Measurements from ENCODE around the gene METAP1. TPM values are rescaled to one million over a fixed set of nuclear protein-coding genes. Genes with fewer than 3 reads are reported as not detected.

The METAP1 gene
- total and polyA plus RNA-seq, 2 donors (not counting 1 experiment from before 2014, with no cell fraction given), result 38.5 to 76.4 TPM

GRCh38 chr4:98994474-98995182 lies 893 bp upstream of the METAP1 start:
- peak overlapping the region; percentile 80 for H2AFZ ChIP-seq (ENCODE audit: low read length)
- H3K27ac ChIP-seq (ENCODE audit: insufficient read depth, low read length), result peak overlapping the region; percentile 72
- H3K4me2 ChIP-seq (ENCODE audit: extremely low read depth, insufficient read depth, low read length), result peak overlapping the region; percentile 67
- peak in 1 of 2 donors; percentile 19 for DNase-seq (ENCODE audit: low read depth in 2 of 2)
- H3K4me3 ChIP-seq (replicated peaks in 1 of 4; ENCODE audit: control extremely low read depth in 1 of 4, insufficient read depth in 1 of 4, low read depth in 3 of 4, low read length in 4 of 4), result peak overlapping the region; percentile 28 to 67 (median 57)
- H3K79me2 ChIP-seq (ENCODE audit: control insufficient read depth, insufficient read depth, low read length), result peaks cover 34% of the 10 kb centered on the region
- peak overlapping the region; percentile 58 for H3K9ac ChIP-seq (ENCODE audit: insufficient read depth, low read length)
- no peaks in the 10 kb centered on the region for H3K9me3 ChIP-seq (ENCODE audit: control insufficient read depth, insufficient read depth, low read depth, low read length)
- H3K4me1 ChIP-seq (ENCODE audit: control insufficient read depth, extremely low read depth, insufficient read depth, low read length), result no peaks in the 10 kb centered on the region
- H4K20me1 ChIP-seq (ENCODE audit: control insufficient read depth, extremely low read depth, insufficient read depth, low read length), result no peaks in the 10 kb centered on the region
- H3K36me3 ChIP-seq (ENCODE audit: control insufficient read depth, insufficient read depth, low read length), result no peaks in the 10 kb centered on the region
- H3K27me3 ChIP-seq (ENCODE audit: control insufficient read depth, insufficient read depth, low read length), result no peaks in the 10 kb centered on the region
- TF ChIP-seq CTCF (conservative IDR thresholded peaks at IDR 0.05 in 1 of 2, IDR thresholded peaks at IDR 0.05 in 1 of 2; ENCODE audit: low read depth in 1 of 2, low read length in 2 of 2) (no peak), EZH2 (IDR thresholded peaks at IDR 0.05; ENCODE audit: low read length, missing control alignments) (no peak)

DNA sequence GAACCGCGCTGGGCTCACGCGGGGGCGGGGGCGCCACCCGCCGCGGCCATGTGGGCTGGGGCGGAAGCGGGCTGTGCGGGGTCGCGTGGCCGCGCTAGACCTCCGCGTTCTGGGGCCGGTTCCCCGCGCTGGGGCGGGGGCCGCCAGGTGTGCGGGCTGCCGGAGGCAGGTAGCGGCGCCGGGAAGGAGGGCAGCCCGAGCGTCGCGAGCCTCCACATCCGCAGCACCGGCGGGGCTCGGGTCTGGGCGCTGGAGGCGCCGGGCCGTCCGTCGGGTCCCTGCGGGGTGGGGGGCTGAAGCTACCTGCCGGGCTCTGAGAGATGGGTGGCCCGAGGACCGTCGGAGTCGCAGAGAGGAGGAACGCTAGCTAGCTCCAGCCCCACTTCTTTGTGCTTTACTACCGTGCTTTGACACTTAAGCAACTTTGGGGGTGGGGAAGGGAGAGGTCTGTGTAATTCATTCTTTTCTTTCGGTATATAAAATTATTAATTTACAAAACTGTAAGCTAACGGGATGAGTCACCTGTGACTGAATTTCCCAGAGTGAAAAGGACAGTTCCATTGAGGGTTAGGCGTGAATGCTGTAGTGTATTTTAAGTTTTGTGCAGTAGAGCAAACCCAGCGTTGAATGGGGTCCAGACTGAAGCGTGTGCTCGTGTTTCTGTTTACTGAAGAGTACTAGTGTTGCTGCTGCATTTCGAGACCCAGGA lies 689 bp downstream of the METAP1 start:
- H3K36me3 ChIP-seq (ENCODE audit: control insufficient read depth, insufficient read depth, low read length), result no peaks in the 10 kb centered on the region
- H3K9ac ChIP-seq (ENCODE audit: insufficient read depth, low read length), result peak overlapping the region; percentile 73
- H3K4me1 ChIP-seq (ENCODE audit: control insufficient read depth, extremely low read depth, insufficient read depth, low read length), result no peaks in the 10 kb centered on the region
- H3K9me3 ChIP-seq (ENCODE audit: control insufficient read depth, insufficient read depth, low read depth, low read length), result no peaks in the 10 kb centered on the region
- H4K20me1 ChIP-seq (ENCODE audit: control insufficient read depth, extremely low read depth, insufficient read depth, low read length), result no peaks in the 10 kb centered on the region
- H3K79me2 ChIP-seq (ENCODE audit: control insufficient read depth, insufficient read depth, low read length), result peaks cover 48% of the 10 kb centered on the region
- peak overlapping the region; percentile 77 for H3K27ac ChIP-seq (ENCODE audit: insufficient read depth, low read length)
- H3K4me2 ChIP-seq (ENCODE audit: extremely low read depth, insufficient read depth, low read length), result peak overlapping the region; percentile 88
- peak; percentile 20 to 44 for DNase-seq (ENCODE audit: low read depth in 2 of 2)
- TF ChIP-seq EZH2 (IDR thresholded peaks at IDR 0.05; ENCODE audit: low read length, missing control alignments) (no peak), CTCF (conservative IDR thresholded peaks at IDR 0.05 in 1 of 2, IDR thresholded peaks at IDR 0.05 in 1 of 2; ENCODE audit: low read depth in 1 of 2, low read length in 2 of 2) (no peak)
- H2AFZ ChIP-seq (ENCODE audit: low read length), result peak overlapping the region; percentile 70
- peak overlapping the region; percentile 69 to 92 (median 86) for H3K4me3 ChIP-seq (replicated peaks in 1 of 4; ENCODE audit: control extremely low read depth in 1 of 4, insufficient read depth in 1 of 4, low read depth in 3 of 4, low read length in 4 of 4)
- H3K27me3 ChIP-seq (ENCODE audit: control insufficient read depth, insufficient read depth, low read length), result no peaks in the 10 kb centered on the region

GRCh38 chr4:98996765-98997068 lies 1.2 kb downstream of the METAP1 start:
- H3K27ac ChIP-seq (ENCODE audit: insufficient read depth, low read length), result peak overlapping the region; percentile 77
- no peaks in the 10 kb centered on the region for H3K27me3 ChIP-seq (ENCODE audit: control insufficient read depth, insufficient read depth, low read length)
- TF ChIP-seq EZH2 (IDR thresholded peaks at IDR 0.05; ENCODE audit: low read length, missing control alignments) (no peak), CTCF (conservative IDR thresholded peaks at IDR 0.05 in 1 of 2, IDR thresholded peaks at IDR 0.05 in 1 of 2; ENCODE audit: low read depth in 1 of 2, low read length in 2 of 2) (no peak)

More at GRCh38 chr4:98996765-98997068, 1.2 kb downstream of the METAP1 start:
- peak overlapping the region; percentile 69 to 92 (median 86) for H3K4me3 ChIP-seq (replicated peaks in 1 of 4; ENCODE audit: control extremely low read depth in 1 of 4, insufficient read depth in 1 of 4, low read depth in 3 of 4, low read length in 4 of 4)
- H3K9ac ChIP-seq (ENCODE audit: insufficient read depth, low read length), result peak overlapping the region; percentile 11
- peak overlapping the region; percentile 88 for H3K4me2 ChIP-seq (ENCODE audit: extremely low read depth, insufficient read depth, low read length)
- H4K20me1 ChIP-seq (ENCODE audit: control insufficient read depth, extremely low read depth, insufficient read depth, low read length), result no peaks in the 10 kb centered on the region
- H3K4me1 ChIP-seq (ENCODE audit: control insufficient read depth, extremely low read depth, insufficient read depth, low read length), result no peaks in the 10 kb centered on the region
- peaks cover 52% of the 10 kb centered on the region for H3K79me2 ChIP-seq (ENCODE audit: control insufficient read depth, insufficient read depth, low read length)
- DNase-seq (ENCODE audit: low read depth in 2 of 2), result no peak
- H2AFZ ChIP-seq (ENCODE audit: low read length), result peak overlapping the region; percentile 70
- H3K9me3 ChIP-seq (ENCODE audit: control insufficient read depth, insufficient read depth, low read depth, low read length), result no peaks in the 10 kb centered on the region
- H3K36me3 ChIP-seq (ENCODE audit: control insufficient read depth, insufficient read depth, low read length), result no peaks in the 10 kb centered on the region
